AG08395 (cell line): Measurements from ENCODE around the gene NFKB1.
"Not testable (repeated sequence)": the region's sequence is repeated elsewhere in the genome, so short reads cannot be mapped to it uniquely, and the experiment has no call there.

Experiments used
- DNase-seq: peaks from one replicate; pipeline ENCODE4 v3.0.0; 2012; ENCODE audit warnings: mixed read lengths, low spot score

NFKB1 gene

GRCh38 chr4:102567427-102567826 lies 66.3 kb downstream of the NFKB1 start:
- no peak for DNase-seq

DNA sequence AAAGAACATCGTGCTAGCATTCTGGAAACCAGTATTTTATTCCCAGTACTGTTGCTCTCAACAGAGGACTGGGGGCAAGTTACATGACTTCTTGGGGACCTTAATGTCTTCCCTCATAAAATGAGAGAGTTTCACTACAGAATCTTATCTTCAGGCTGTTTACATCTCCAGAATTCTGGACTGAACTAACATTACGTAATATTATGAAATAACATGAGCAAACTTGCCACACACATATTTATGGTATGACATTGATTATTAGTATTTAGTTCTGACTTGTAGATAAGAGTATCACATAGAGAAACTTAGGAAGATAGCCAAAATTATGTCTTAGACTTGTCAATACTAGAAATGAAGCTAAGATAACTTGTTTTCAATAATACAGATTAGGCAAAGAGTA lies 68.0 kb downstream of the NFKB1 start:
- peak; percentile 14 for DNase-seq

GRCh38 chr4:102570211-102570610 lies 69.1 kb downstream of the NFKB1 start:
- not testable (repeated sequence) for DNase-seq

- DNase-seq, result no peak
Observed at GRCh38 chr4:102572452-102572851, 71.3 kb downstream of the NFKB1 start.

DNA sequence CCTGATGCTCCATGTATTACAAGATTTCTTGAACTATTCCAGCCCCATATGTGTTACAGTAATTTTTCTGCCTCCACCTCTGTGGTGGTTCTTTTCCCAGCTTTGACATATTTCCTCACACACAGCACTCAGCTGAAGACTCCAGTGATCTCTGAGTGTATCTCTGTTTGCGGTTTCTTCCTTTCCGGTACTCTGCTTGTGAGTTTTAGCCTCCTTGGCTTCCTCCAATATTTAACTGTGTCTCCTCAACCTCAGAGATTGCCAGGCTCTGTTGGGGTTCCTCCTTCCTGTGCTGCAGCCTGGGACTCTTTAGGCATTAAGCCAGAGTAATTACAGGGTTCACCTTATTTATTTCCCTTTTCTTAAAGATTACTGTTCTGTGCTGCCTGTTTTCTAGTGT lies 73.2 kb downstream of the NFKB1 start:
- DNase-seq, result peak; percentile 8

GRCh38 chr4:102575369-102576129 lies 74.4 kb downstream of the NFKB1 start:
- no peak for DNase-seq

- DNase-seq, result no peak
Observed at GRCh38 chr4:102578270-102578669, 77.1 kb downstream of the NFKB1 start.

DNA sequence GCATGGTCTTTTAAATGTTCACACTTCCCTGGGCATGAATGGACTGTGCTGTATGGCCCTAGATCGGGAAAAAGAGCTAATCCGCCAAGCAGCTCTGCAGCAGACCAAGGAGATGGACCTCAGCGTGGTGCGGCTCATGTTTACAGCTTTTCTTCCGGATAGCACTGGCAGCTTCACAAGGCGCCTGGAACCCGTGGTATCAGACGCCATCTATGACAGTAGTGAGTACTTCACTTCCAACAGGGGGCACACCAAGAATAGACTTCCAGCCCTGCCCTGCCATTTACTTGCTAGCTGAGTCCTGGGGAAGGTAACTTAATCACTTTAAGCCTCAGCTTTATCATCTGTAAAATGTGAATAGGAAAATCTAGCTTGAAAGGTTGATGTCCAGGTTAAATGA lies 77.7 kb downstream of the NFKB1 start:
- no peak for DNase-seq

- no peak for DNase-seq
Observed at GRCh38 chr4:102579794-102580462, 78.8 kb downstream of the NFKB1 start.

DNA sequence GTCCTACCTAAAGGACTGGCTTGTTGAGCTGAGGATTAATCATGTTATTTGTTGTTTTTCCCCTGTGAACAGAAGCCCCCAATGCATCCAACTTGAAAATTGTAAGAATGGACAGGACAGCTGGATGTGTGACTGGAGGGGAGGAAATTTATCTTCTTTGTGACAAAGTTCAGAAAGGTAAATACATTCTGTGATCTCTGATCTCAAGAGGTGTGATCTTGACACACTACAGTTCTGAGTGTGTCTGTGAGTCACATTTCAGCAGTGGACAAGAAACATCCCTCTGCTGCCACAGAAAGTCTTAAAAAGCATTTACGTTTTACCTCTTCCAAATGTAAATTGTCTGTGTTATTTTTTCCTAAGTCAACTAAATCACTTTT lies 79.3 kb downstream of the NFKB1 start:
- no peak for DNase-seq

DNA sequence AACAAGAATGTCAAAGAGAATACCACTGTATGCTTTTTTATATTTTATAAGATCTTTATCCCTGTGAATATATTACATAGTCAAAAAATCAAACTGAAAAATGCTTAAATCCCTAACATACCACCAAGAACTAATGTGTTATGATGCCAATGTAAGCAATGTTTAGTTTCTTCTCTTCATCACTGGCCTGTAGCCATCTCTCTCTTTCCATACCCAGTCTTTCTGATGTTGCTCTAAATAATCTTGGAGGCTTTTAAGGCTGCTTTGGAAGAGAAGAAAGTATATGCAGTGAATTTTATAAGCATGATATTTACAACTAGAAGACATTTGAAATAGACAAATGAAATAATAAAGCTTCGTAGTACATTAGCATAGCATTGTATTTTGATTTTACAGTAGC lies 82.9 kb downstream of the NFKB1 start:
- no peak for DNase-seq

DNA sequence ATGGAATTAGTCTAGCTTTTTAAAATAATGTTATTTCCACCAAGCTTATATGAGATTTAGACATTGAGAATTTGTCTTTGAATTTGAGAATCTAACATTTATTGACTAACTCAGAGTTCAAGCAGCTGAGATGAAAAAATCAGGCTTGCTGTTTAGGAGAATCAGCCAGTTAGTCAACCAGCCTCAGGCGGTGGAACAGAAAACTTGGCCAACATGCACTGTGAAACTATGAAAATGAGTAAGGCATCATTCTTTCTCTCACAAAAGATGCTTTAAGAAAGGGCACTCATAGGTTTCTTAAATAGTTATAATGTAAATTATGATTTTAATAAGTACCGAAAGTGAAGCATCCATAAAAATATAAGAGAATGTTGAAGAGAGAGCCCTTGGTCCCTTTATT lies 84.2 kb downstream of the NFKB1 start:
- no peak for DNase-seq

DNA sequence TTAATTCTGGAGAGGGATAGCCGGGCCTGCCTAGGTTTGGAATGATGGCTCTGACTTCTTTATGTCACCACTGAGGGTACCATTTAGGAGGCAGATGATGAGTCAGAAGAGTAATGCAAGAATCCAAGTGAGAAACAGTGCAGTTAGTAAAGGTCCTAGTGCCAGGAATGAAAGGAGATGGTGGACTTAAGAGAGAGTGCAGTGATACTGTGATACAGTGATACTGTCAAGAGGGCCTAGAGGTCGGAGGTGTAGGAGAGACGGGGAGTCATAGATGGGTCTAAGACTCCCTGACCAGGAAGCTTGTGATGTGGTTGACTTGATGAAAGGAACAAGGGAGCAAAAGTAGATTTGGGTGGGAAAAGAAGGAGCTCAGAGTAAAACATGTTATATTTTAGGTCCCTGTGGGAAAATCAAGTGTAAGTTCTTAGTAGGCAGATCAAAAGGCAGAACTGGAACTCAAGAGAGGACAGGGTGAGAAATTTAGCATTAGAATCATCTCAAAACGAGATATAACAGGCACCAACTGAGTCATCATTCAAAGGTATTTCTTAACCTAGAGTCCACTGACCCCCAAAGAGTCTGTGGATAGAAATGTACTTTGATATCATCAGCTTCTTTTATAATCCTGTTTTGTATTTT lies 85.0 kb downstream of the NFKB1 start:
- DNase-seq, result no peak

DNA sequence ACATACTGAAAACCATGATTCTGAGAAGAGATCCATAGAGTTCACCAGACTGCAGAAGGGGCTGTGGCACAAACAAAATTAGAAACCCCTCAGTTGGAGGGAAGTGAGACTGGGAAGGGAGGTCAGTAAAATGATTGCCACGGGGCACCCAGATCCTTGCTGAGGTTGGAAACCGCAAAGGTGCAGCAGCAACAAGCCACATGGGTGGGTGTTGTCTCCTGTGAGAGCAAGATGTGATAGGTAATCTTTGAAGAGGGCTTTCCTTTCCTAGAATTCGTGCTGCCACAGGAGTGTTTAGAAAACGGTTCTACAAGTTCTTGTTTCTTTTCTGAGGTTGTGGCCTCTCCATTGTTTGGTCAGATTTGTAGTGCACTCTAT lies 85.5 kb downstream of the NFKB1 start:
- DNase-seq, result no peak

- no peak for DNase-seq
Observed at GRCh38 chr4:102589743-102590142, 88.6 kb downstream of the NFKB1 start.

- DNase-seq, result no peak
Observed at GRCh38 chr4:102592256-102592655, 91.1 kb downstream of the NFKB1 start.

GRCh38 chr4:102593147-102593546 lies 92.0 kb downstream of the NFKB1 start:
- no peak for DNase-seq

DNA sequence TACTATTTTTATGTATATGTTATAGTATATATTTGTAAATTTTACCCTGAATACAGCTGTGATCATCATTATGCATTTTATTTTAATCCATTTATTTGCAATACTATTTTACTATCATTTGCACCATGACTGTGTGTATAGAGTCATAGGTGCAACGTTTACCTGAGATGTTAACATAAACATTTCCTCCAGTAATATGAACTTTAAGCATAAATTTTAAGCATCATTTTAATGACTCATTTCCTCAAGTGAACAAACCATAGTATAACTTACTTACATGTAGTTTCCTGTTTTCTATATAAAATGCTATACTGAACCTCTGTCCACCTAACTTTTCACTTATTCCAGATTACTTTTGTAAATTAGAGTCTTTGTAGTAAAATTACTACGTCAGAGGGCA lies 92.8 kb downstream of the NFKB1 start:
- no peak for DNase-seq

DNA sequence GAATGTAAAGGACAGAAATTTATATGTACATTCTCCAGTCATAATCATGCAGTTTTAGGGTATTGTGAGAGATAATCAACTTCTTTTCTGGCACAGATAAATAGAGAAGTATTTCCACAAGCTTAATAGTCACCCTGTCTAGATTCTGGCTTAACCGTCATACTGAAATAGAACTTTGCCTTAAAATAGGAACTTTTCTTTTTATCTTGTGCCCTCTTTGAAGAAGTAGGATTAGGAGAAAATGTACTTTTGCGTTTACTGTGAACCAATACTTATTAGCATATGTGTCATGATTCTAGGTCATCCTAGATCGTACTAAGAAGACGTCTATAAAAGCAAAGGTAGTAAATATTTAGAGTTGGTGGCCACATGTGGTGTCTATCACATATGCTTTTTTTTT lies 95.4 kb downstream of the NFKB1 start:
- no peak for DNase-seq

DNA sequence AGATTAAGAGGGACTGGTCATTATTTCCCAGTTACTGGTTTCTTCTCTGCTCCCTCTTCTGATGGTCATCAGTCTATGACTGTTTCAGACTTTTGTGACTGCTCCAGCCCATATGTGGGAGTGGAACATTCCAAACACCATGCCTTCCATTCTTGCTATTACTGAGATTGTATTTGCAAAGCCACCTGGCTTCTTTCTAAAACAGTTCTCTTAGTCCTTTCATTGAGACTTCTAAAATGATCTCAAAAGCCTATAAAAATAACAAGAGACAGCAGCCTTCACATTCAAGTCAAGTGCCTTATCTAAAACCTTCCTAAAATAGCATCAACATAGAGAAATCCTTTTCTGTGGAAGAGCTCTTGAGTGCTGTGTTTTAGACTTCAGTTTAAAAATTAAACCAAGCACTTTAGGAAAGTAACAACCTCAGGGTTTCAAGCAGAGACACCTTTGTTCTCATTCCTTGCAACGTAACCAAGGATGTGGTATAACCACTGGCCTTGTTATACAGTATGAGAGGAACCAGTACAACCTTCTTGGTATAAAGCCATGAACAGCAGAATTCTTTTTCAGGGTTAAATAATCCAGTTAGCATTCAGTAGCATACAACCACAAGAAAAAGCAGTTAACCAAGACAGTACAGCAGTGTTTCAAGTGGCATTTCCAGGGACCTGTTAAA lies 97.1 kb downstream of the NFKB1 start:
- DNase-seq, result no peak

- DNase-seq, result no peak
Observed at GRCh38 chr4:102598762-102599374, 97.7 kb downstream of the NFKB1 start.

DNA sequence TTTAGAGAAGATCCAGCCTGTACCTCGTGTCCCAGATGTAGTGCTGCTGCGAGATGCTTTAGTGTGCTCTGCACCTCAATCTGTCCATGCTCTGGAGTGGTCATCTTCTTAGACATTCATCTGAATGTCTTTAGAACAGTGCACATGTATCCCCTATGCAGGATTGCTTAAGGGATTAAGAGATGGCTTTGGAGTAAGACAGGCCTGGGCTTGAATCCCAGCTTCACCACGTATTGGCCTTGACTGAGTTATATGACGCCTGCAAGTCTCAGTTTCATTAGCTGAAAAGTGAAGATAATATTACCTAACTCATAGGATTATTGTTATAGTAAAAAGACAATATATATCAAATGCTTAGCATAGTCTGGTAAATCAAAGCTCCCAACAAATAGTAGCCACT lies 98.3 kb downstream of the NFKB1 start:
- DNase-seq, result no peak
